Measurements from ENCODE around the gene ZNF892. TPM values are rescaled to one million over a fixed set of nuclear protein-coding genes. Genes with fewer than 3 reads are reported as not detected.

Gene ZNF892
- total and polyA plus RNA-seq, 7 experiments from 2014 or later = 0.69 to 6.4 (median 2.6) TPM

Other genes with a start within 250 kb of the ZNF892 start
- gene MAL, start 181.8 kb upstream of the ZNF892 start, total RNA-seq = 100 to 1,000 TPM; 124 to 575 (median 159) TPM
- gene MAL, start 181.8 kb upstream of the ZNF892 start, polyA plus RNA-seq = 100 to 1,000 TPM; 355 to 408 TPM
- 10 to 100 TPM; 26.3 to 72.9 (median 60.5) TPM for gene MRPS5, start 85.7 kb upstream of the ZNF892 start, total RNA-seq
- gene MRPS5, start 85.7 kb upstream of the ZNF892 start, polyA plus RNA-seq = 10 to 100 TPM; 38.6 to 41.5 TPM
- gene ZNF514, start 47.7 kb upstream of the ZNF892 start, total RNA-seq = 10 to 100 TPM; 10.6 to 39.9 (median 16.6) TPM
- 10 to 100 TPM in 1 of 2 donors, 1 to 10 TPM in 1; 6.6 to 11.2 TPM for gene ZNF514, start 47.7 kb upstream of the ZNF892 start, polyA plus RNA-seq
- 10 to 100 TPM in 1 of 5 experiments, 1 to 10 TPM in 4; 1.5 to 10.2 (median 3.4) TPM for gene ZNF2, start 41.7 kb upstream of the ZNF892 start, total RNA-seq
- gene ZNF2, start 41.7 kb upstream of the ZNF892 start, polyA plus RNA-seq = 1 to 10 TPM; 3.1 to 6.1 TPM
- gene PROM2, start 66.9 kb downstream of the ZNF892 start, total RNA-seq = 1 to 10 TPM in 1 of 5 experiments, under 1 TPM in 4; 0.24 to 1.2 (median 0.57) TPM
- gene PROM2, start 66.9 kb downstream of the ZNF892 start, polyA plus RNA-seq = not detected
- 1 to 10 TPM in 1 of 5 experiments, not detected in 4; 1.0 TPM for gene KCNIP3, start 89.8 kb downstream of the ZNF892 start, total RNA-seq
- not detected for gene KCNIP3, start 89.8 kb downstream of the ZNF892 start, polyA plus RNA-seq
- gene FAHD2A, start 195.2 kb downstream of the ZNF892 start, total RNA-seq = 10 to 100 TPM; 22.6 to 41.4 (median 33.7) TPM
- 10 to 100 TPM; 17.9 to 20.5 TPM for gene FAHD2A, start 195.2 kb downstream of the ZNF892 start, polyA plus RNA-seq

All from naive thymus-derived CD4-positive, alpha-beta T cell (primary cell).